HepG2 (cell line): ENCODE data around the gene RMDN2. TPM values are rescaled to one million over a fixed set of nuclear protein-coding genes. Genes with fewer than 3 reads are reported as not detected.
A peak's percentile ranks its signal among the peaks of the same experiment; 100 is the strongest.

ENCODE experiments used
- CC2D1A ChIP-seq: sonication (generic); formaldehyde crosslinking; IDR thresholded peaks from 2 replicates; pipeline ENCODE4 v1.8.1; 2023; ENCODE audit warnings: mild to moderate bottlenecking, missing genetic modification reagents
- FOXO1 ChIP-seq: sonication (generic); formaldehyde crosslinking; IDR thresholded peaks from 2 replicates; pipeline ENCODE4 v1.4.0; 2020; ENCODE audit warnings: missing genetic modification reagents
- GFI1 ChIP-seq: sonication (generic); formaldehyde crosslinking; IDR thresholded peaks from 2 replicates; pipeline ENCODE4 v1.5.0; 2020; ENCODE audit warnings: missing genetic modification reagents, mild to moderate bottlenecking, borderline replicate concordance
- ISL2 ChIP-seq: sonication (generic); formaldehyde crosslinking; IDR thresholded peaks from 2 replicates; pipeline ENCODE4 v1.5.0; 2020; ENCODE audit warnings: missing genetic modification reagents
- NFE2L2 ChIP-seq: fragments of 150-350 bp; IDR thresholded peaks from 2 replicates; pipeline ENCODE4 v1.6.1; 2014; ENCODE audit warnings: low read length
- POGZ ChIP-seq: sonication (generic); formaldehyde crosslinking; IDR thresholded peaks from 2 replicates; pipeline ENCODE4 v1.4.0; 2020; ENCODE audit warnings: mild to moderate bottlenecking, missing genetic modification reagents
- SP140L ChIP-seq: sonication (generic); formaldehyde crosslinking; IDR thresholded peaks from 2 replicates; pipeline ENCODE4 v1.4.0; 2020; ENCODE audit warnings: missing genetic modification reagents, borderline replicate concordance
- ZNF331 ChIP-seq: sonication (generic); formaldehyde crosslinking; IDR thresholded peaks from 2 replicates; pipeline ENCODE4 v1.4.0; 2020; ENCODE audit warnings: missing genetic modification reagents
- polyA plus RNA-seq, 8 experiments: library from polyadenylated mRNA; depleted of rRNA in 3 of 8; stranded (reverse) in 7 of 8; unstranded in 1 of 8; fragments of >200 nt; fragmentation: Illumina TruSeq in 4 of 8; extraction: Trizol in 4 of 8; gene quantifications; 2 replicates each; pipeline versions ENCODE4 v1.2.1 to v1.2.3, GENCODE V29; 2011 to 2016; ENCODE audit warnings: low read depth in 4 of 8, missing spikeins in 1 of 8, mixed read lengths in 1 of 8; ENCODE audit not compliant: insufficient read depth in 1 of 8
- total RNA-seq, 5 experiments: library from RNA; depleted of rRNA; stranded (reverse); fragments of >200 nt; fragmentation: Illumina TruSeq; extraction: Trizol; gene quantifications; 2 replicates each; pipeline ENCODE4 v1.2.3, GENCODE V29; 2016; ENCODE audit warnings: low read depth in 1 of 5
- TF ChIP-seq, protein P1 (sequence below): sonication (generic); formaldehyde crosslinking; IDR thresholded peaks from 2 replicates; pipeline ENCODE4 v1.8.1; 2023; ENCODE audit warnings: mild to moderate bottlenecking, inconsistent platforms, moderate library complexity, missing genetic modification reagents, borderline replicate concordance
- TF ChIP-seq, protein P2 (sequence below): sonication (generic); formaldehyde crosslinking; IDR thresholded peaks from 2 replicates; pipeline ENCODE4 v1.5.0; 2020; ENCODE audit warnings: missing genetic modification reagents
- TF ChIP-seq, protein P3 (sequence below): IDR thresholded peaks from 2 replicates; pipeline ENCODE4 v1.4.0; 2020; ENCODE audit warnings: mild to moderate bottlenecking, missing genetic modification reagents
- TF ChIP-seq, protein P4 (sequence below): sonication (generic); formaldehyde crosslinking; IDR thresholded peaks from 2 replicates; pipeline ENCODE4 v1.8.0; 2023; ENCODE audit warnings: mild to moderate bottlenecking, missing genetic modification reagents
- TF ChIP-seq, protein P5 (sequence below): IDR thresholded peaks from 2 replicates; pipeline ENCODE4 v1.6.1; 2016; ENCODE audit warnings: mild to moderate bottlenecking
- TF ChIP-seq, protein P6 (sequence below): sonication (generic); formaldehyde crosslinking; IDR thresholded peaks from 2 replicates; pipeline ENCODE4 v1.8.0; 2022; ENCODE audit warnings: mild to moderate bottlenecking, missing genetic modification reagents; ENCODE audit not compliant: insufficient replicate concordance
- TF ChIP-seq, protein P7 (sequence below): sonication (generic); formaldehyde crosslinking; IDR thresholded peaks from 2 replicates; pipeline ENCODE4 v1.8.1; 2023; ENCODE audit warnings: mild to moderate bottlenecking, missing genetic modification reagents, borderline replicate concordance

Gene RMDN2
- total and polyA plus RNA-seq, 2 of the 13 experiments (the other 11 are each of a cell fraction or from before 2014, with no cell fraction given) = 2.3 to 8.9 TPM

DNA sequence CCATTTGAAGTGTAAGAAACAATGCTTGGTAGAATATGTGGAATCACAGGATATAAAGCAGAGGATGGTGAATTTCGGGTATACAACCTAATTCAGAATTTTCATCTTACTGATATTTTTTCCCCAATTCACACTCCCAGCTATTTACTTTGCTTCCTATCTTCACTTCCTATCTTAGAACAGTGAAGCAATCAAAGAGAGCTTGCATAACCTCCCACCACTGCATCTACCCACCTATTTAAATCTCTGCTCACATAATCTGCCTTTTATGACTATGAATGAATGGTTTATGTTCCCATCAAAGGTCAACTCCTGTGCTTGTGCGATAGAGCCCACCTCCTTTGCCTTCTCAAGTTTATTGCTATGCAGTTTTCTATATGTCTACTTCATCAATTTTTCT lies 3.3 kb downstream of the RMDN2 start (continued):
- TF ChIP-seq, protein P1, sequence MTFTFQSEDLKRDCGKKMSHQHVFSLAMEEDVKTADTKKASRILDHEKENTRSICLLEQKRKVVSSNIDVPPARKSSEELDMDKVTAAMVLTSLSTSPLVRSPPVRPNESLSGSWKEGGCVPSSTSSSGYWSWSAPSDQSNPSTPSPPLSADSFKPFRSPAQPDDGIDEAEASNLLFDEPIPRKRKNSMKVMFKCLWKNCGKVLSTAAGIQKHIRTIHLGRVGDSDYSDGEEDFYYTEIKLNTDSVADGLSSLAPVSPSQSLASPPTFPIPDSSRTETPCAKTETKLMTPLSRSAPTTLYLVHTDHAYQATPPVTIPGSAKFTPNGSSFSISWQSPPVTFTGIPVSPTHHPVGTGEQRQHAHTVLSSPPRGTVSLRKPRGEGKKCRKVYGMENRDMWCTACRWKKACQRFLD (CRISPR knock-in tag) = no peak
- TF ChIP-seq, protein P2, sequence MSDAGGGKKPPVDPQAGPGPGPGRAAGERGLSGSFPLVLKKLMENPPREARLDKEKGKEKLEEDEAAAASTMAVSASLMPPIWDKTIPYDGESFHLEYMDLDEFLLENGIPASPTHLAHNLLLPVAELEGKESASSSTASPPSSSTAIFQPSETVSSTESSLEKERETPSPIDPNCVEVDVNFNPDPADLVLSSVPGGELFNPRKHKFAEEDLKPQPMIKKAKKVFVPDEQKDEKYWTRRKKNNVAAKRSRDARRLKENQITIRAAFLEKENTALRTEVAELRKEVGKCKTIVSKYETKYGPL (CRISPR knock-in tag) = peak; percentile 96
- TF ChIP-seq, protein P3, sequence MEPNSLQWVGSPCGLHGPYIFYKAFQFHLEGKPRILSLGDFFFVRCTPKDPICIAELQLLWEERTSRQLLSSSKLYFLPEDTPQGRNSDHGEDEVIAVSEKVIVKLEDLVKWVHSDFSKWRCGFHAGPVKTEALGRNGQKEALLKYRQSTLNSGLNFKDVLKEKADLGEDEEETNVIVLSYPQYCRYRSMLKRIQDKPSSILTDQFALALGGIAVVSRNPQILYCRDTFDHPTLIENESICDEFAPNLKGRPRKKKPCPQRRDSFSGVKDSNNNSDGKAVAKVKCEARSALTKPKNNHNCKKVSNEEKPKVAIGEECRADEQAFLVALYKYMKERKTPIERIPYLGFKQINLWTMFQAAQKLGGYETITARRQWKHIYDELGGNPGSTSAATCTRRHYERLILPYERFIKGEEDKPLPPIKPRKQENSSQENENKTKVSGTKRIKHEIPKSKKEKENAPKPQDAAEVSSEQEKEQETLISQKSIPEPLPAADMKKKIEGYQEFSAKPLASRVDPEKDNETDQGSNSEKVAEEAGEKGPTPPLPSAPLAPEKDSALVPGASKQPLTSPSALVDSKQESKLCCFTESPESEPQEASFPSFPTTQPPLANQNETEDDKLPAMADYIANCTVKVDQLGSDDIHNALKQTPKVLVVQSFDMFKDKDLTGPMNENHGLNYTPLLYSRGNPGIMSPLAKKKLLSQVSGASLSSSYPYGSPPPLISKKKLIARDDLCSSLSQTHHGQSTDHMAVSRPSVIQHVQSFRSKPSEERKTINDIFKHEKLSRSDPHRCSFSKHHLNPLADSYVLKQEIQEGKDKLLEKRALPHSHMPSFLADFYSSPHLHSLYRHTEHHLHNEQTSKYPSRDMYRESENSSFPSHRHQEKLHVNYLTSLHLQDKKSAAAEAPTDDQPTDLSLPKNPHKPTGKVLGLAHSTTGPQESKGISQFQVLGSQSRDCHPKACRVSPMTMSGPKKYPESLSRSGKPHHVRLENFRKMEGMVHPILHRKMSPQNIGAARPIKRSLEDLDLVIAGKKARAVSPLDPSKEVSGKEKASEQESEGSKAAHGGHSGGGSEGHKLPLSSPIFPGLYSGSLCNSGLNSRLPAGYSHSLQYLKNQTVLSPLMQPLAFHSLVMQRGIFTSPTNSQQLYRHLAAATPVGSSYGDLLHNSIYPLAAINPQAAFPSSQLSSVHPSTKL (CRISPR knock-in tag) = peak; percentile 89
- TF ChIP-seq SP140L (CRISPR knock-in tag) (0 out of 2 replicates have a peak, but pooled peaks have one; percentile 28), GFI1 (peak; percentile 96), NFE2L2 (no peak), FOXO1 (CRISPR knock-in tag) (no peak), ZNF331 (CRISPR knock-in tag) (peak; percentile 45; the same call in 1 of the 2 replicates), CC2D1A (no peak), POGZ (0 out of 2 replicates have a peak, but pooled peaks have one; percentile 22), ISL2 (0 out of 2 replicates have a peak, but pooled peaks have one; percentile 42)
- TF ChIP-seq, protein P4, sequence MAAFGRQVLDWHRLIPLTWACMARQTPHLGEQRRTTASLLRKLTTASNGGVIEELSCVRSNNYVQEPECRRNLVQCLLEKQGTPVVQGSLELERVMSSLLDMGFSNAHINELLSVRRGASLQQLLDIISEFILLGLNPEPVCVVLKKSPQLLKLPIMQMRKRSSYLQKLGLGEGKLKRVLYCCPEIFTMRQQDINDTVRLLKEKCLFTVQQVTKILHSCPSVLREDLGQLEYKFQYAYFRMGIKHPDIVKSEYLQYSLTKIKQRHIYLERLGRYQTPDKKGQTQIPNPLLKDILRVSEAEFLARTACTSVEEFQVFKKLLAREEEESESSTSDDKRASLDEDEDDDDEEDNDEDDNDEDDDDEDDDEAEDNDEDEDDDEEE (CRISPR knock-in tag) = no peak
- TF ChIP-seq, protein P5, sequence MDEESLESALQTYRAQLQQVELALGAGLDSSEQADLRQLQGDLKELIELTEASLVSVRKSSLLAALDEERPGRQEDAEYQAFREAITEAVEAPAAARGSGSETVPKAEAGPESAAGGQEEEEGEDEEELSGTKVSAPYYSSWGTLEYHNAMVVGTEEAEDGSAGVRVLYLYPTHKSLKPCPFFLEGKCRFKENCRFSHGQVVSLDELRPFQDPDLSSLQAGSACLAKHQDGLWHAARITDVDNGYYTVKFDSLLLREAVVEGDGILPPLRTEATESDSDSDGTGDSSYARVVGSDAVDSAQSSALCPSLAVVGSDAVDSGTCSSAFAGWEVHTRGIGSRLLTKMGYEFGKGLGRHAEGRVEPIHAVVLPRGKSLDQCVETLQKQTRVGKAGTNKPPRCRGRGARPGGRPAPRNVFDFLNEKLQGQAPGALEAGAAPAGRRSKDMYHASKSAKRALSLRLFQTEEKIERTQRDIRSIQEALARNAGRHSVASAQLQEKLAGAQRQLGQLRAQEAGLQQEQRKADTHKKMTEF (CRISPR knock-in tag) = 0 out of 2 replicates have a peak, but pooled peaks have one; percentile 51
- TF ChIP-seq, protein P6, sequence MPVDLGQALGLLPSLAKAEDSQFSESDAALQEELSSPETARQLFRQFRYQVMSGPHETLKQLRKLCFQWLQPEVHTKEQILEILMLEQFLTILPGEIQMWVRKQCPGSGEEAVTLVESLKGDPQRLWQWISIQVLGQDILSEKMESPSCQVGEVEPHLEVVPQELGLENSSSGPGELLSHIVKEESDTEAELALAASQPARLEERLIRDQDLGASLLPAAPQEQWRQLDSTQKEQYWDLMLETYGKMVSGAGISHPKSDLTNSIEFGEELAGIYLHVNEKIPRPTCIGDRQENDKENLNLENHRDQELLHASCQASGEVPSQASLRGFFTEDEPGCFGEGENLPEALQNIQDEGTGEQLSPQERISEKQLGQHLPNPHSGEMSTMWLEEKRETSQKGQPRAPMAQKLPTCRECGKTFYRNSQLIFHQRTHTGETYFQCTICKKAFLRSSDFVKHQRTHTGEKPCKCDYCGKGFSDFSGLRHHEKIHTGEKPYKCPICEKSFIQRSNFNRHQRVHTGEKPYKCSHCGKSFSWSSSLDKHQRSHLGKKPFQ (CRISPR knock-in tag) = peak; percentile 91
- TF ChIP-seq, protein P7, sequence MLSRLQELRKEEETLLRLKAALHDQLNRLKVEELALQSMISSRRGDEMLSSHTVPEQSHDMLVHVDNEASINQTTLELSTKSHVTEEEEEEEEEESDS (CRISPR knock-in tag) = no peak
